Transverse colon (tissue), 4 donors: ENCODE results near the gene GOLT1B. TPM values are rescaled to one million over a fixed set of nuclear protein-coding genes. Genes with fewer than 3 reads are reported as not detected.

Experiments
- DNase-seq: peaks from one replicate; pipeline ENCODE4 v3.0.0-alpha.2; 2019
- H3K27ac ChIP-seq, 4 donors: fragments of 200-600 bp; sonication (generic); 2 replicates each; pipeline ENCODE4 v1.5.1; 2016 to 2018; ENCODE audit warnings: inconsistent platforms in 4 of 4
- H3K27me3 ChIP-seq: fragments of 200-600 bp; sonication (generic); 2 replicates; pipeline ENCODE4 v1.5.1; 2017; ENCODE audit warnings: inconsistent platforms
- H3K36me3 ChIP-seq, 4 donors: fragments of 200-600 bp; sonication (generic); 2 replicates each; pipeline ENCODE4 v1.5.1; 2017 to 2019; ENCODE audit warnings: inconsistent platforms in 4 of 4
- H3K4me1 ChIP-seq, 4 donors: fragments of 200-600 bp; sonication (generic); 2 replicates each; pipeline ENCODE4 v1.5.1; 2017 to 2020; ENCODE audit warnings: inconsistent platforms in 4 of 4
- H3K4me3 ChIP-seq, 4 donors: fragments of 200-600 bp; sonication (generic); 1 replicate in 1 of 4; 2 replicates in 3 of 4; pipeline versions ENCODE4 v1.5.1 to v1.6.1; 2017 to 2019; ENCODE audit warnings: inconsistent platforms in 4 of 4
- H3K9me3 ChIP-seq, 2 donors: fragments of 200-600 bp; sonication (generic); 2 replicates each; pipeline ENCODE4 v1.5.1; 2017 to 2019; ENCODE audit warnings: inconsistent platforms in 2 of 2
- CTCF ChIP-seq, 5 experiments: fragments of 200-600 bp in 3 of 5; fragments of 450-650 bp in 2 of 5; sonication (generic) in 3 of 5; IDR thresholded peaks; 1 replicate in 2 of 5; 2 replicates in 3 of 5; pipeline ENCODE4 v1.5.1; 2016 to 2017; ENCODE audit warnings: antibody characterized with exemption in 5 of 5, inconsistent platforms in 3 of 5, mild to moderate bottlenecking in 2 of 5, moderate library complexity in 1 of 5
- EP300 ChIP-seq: sonication (generic); formaldehyde crosslinking; IDR thresholded peaks from one replicate; pipeline ENCODE4 v1.6.1; 2017; ENCODE audit warnings: antibody characterized with exemption, low read depth
- POLR2A ChIP-seq: fragments of 450-650 bp; IDR thresholded peaks from one replicate; pipeline ENCODE4 v1.6.1; 2016; ENCODE audit warnings: antibody characterized with exemption, mild to moderate bottlenecking, moderate library complexity
- POLR2AphosphoS5 ChIP-seq, 3 donors: sonication (generic); formaldehyde crosslinking; IDR thresholded peaks; one replicate each; pipeline ENCODE4 v1.6.1; 2016; ENCODE audit warnings: antibody characterized with exemption in 3 of 3
- WGBS, 2 donors: methylation state at CpG; one replicate each; pipeline ENCODE4 v1.1.5; 2018; ENCODE audit warnings: low coverage in 1 of 2; 5-methylcytosine and 5-hydroxymethylcytosine counted together
- in situ Hi-C, 4 donors: fragments of 200-750 bp; cut with MboI; loops; one replicate each; pipeline versions ENCODE4 v1.15.0 to v1.15.1; 2017; ENCODE audit warnings: low sequenced_read_pairs in 3 of 4, low pct_ligation_motif_present in 1 of 4, low pct_unique_long_range_greater_than_20kb in 1 of 4
- intact Hi-C: fragments of 100-400 bp; cut with DNase I; formaldehyde crosslinking; loops from one replicate; pipeline ENCODE4 v1.15.1; 2023; ENCODE audit warnings: low total_unique reads
- total RNA-seq, 4 donors: library from RNA; depleted of rRNA; stranded (reverse); fragments of >200 nt; gene quantifications; one replicate each; pipeline ENCODE4 v1.1.0, GENCODE V29; 2016

GOLT1B gene
- total RNA-seq, 4 donors from 2014 or later = 8.6 to 14.6 (median 13.1) TPM

- Histone ChIP-seq H3K27me3 (no peaks in the 10 kb centered on the region), H3K27ac (no peak overlapping the region), H3K9me3 (no peaks in the 10 kb centered on the region), H3K4me1 (no peaks in the 10 kb centered on the region), H3K4me3 (no peak overlapping the region), H3K36me3 (no peaks in the 10 kb centered on the region)
- WGBS, 2 donors = 87 to 92% methylated on average over 5 of the region's 5 CpGs
- TF ChIP-seq CTCF (IDR thresholded peaks at IDR 0.05) (no peak), POLR2AphosphoS5 (IDR thresholded peaks at IDR 0.05) (no peak), EP300 (no peak), POLR2A (no peak)
- DNase-seq = no peak
- in situ Hi-C loops = no loop called here
- intact Hi-C loops = no loop called here
These were observed 36.6 kb downstream of the GOLT1B start for GRCh38 chr12:21538061-21538653.

GRCh38 chr12:21539797-21540196 is 38.2 kb downstream of the GOLT1B start:
- in situ Hi-C loops (no loop called here), intact Hi-C loops (no loop called here)
- TF ChIP-seq EP300 = no peak
- TF ChIP-seq POLR2A = no peak
- TF ChIP-seq CTCF (IDR thresholded peaks at IDR 0.05) = no peak
- no peak for TF ChIP-seq POLR2AphosphoS5 (IDR thresholded peaks at IDR 0.05)

GRCh38 chr12:21541773-21542172 is 40.2 kb downstream of the GOLT1B start:
- Histone ChIP-seq H3K4me1 (no peaks in the 10 kb centered on the region), H3K27ac (no peak overlapping the region), H3K27me3 (no peaks in the 10 kb centered on the region), H3K9me3 (no peaks in the 10 kb centered on the region), H3K36me3 (no peaks in the 10 kb centered on the region), H3K4me3 (no peak overlapping the region)
- WGBS, 2 donors = 81 to 90% methylated on average over 3 to 6 of the region's 6 CpGs
- intact Hi-C loops (no loop called here), in situ Hi-C loops (no loop called here)
- TF ChIP-seq POLR2AphosphoS5 (IDR thresholded peaks at IDR 0.05) (no peak), EP300 (no peak), POLR2A (no peak), CTCF (IDR thresholded peaks at IDR 0.05) (no peak)
- no peak for DNase-seq

More at GRCh38 chr12:21539797-21540196, 38.2 kb downstream of the GOLT1B start:
- no peaks in the 10 kb centered on the region for H3K36me3 ChIP-seq
- no peak overlapping the region for H3K27ac ChIP-seq
- H3K9me3 ChIP-seq = no peaks in the 10 kb centered on the region
- H3K4me1 ChIP-seq = no peaks in the 10 kb centered on the region
- DNase-seq = no peak
- no peak overlapping the region for H3K4me3 ChIP-seq
- no peaks in the 10 kb centered on the region for H3K27me3 ChIP-seq

- WGBS, 2 donors = 55% methylated on average over 5 of the region's 5 CpGs; no CpG with 5 or more reads in 1 of the 2 donors
- Histone ChIP-seq H3K36me3 (no peaks in the 10 kb centered on the region), H3K27me3 (no peaks in the 10 kb centered on the region), H3K4me3 (no peak overlapping the region), H3K27ac (no peak overlapping the region), H3K9me3 (no peaks in the 10 kb centered on the region), H3K4me1 (no peaks in the 10 kb centered on the region)
- TF ChIP-seq POLR2A (no peak), EP300 (no peak), CTCF (IDR thresholded peaks at IDR 0.05) (no peak), POLR2AphosphoS5 (IDR thresholded peaks at IDR 0.05) (no peak)
- in situ Hi-C loops = no loop called here
- intact Hi-C loops = no loop called here
- DNase-seq = no peak
These were observed 40.8 kb downstream of the GOLT1B start for GRCh38 chr12:21542403-21542802.
